Hepatocyte (in vitro differentiated cells): ENCODE results near the gene ADNP2.

Experiments
- CTCF ChIP-seq: fragments of 200-600 bp; sonication (generic); IDR thresholded peaks from 2 replicates; pipeline ENCODE4 v1.5.1; 2016; ENCODE audit warnings: antibody characterized with exemption, mild to moderate bottlenecking; ENCODE audit not compliant: poor library complexity
- EZH2 ChIP-seq: fragments of 200-600 bp; sonication (generic); IDR thresholded peaks from 2 replicates; pipeline ENCODE4 v1.6.1; 2016; ENCODE audit warnings: antibody characterized with exemption, mild to moderate bottlenecking, borderline replicate concordance
- EZH2phosphoT487 ChIP-seq: fragments of 200-600 bp; sonication (generic); IDR thresholded peaks from one replicate; pipeline ENCODE4 v1.6.1; 2018; ENCODE audit warnings: antibody characterized with exemption, mild to moderate bottlenecking, low read depth, moderate library complexity; ENCODE audit not compliant: unreplicated experiment, severe bottlenecking

GRCh38 chr18:80175451-80176204 lies 66.6 kb downstream of the ADNP2 start:
- TF ChIP-seq CTCF, result no peak
- TF ChIP-seq EZH2, result no peak
- TF ChIP-seq EZH2phosphoT487, result no peak
